HG02840 (cell line): ENCODE results near the gene RPS6KB1.
A peak's percentile ranks its signal among the peaks of the same experiment; 100 is the strongest.
"Not testable (repeated sequence)": the region's sequence is repeated elsewhere in the genome, so short reads cannot be mapped to it uniquely, and the experiment has no call there.

ENCODE experiments used
- ATAC-seq: cut with Tn5 transposase; IDR thresholded peaks from one replicate; pipeline ENCODE4 v1.9.1; 2021; ENCODE audit warnings: mild to moderate bottlenecking, moderate library complexity, moderate number of reproducible peaks; ENCODE audit not compliant: unreplicated experiment, low FRiP score

Gene RPS6KB1

GRCh38 chr17:59892924-59893675 is at the start of gene RPS6KB1, which contains the start of gene TUBD1:
TSS of gene RPS6KB1 (plus strand) at chr17:59893121. CDS start at chr17:59893185, 64 bp downstream.
TSS of gene TUBD1 (minus strand) at chr17:59892943. CDS start at chr17:59891002, 1,941 bp downstream.
- ATAC-seq, result peak; percentile 85

GRCh38 chr17:59844884-59845594 is 47.9 kb upstream of the RPS6KB1 start:
- ATAC-seq, result no peak

GRCh38 chr17:59845595-59846393 is 47.1 kb upstream of the RPS6KB1 start:
- no peak for ATAC-seq

GRCh38 chr17:59846394-59847165 is 46.3 kb upstream of the RPS6KB1 start:
- no peak for ATAC-seq

- ATAC-seq, result no peak
Measured at GRCh38 chr17:59848385-59848668, 44.6 kb upstream of the RPS6KB1 start.

- no peak for ATAC-seq
Measured at GRCh38 chr17:59848778-59849177, 44.1 kb upstream of the RPS6KB1 start.

GRCh38 chr17:59850311-59850710 is 42.6 kb upstream of the RPS6KB1 start:
- ATAC-seq, result not testable (repeated sequence)

GRCh38 chr17:59851439-59852375 is 41.2 kb upstream of the RPS6KB1 start:
- ATAC-seq, result no peak

- ATAC-seq, result not testable (repeated sequence)
Measured at GRCh38 chr17:59852847-59853167, 40.1 kb upstream of the RPS6KB1 start.

- ATAC-seq, result no peak
Measured at GRCh38 chr17:59853168-59853918, 39.6 kb upstream of the RPS6KB1 start.

GRCh38 chr17:59853919-59854729 is 38.8 kb upstream of the RPS6KB1 start:
- ATAC-seq, result not testable (repeated sequence)

GRCh38 chr17:59856859-59857794 is 35.8 kb upstream of the RPS6KB1 start:
- no peak for ATAC-seq

- no peak for ATAC-seq
Measured at GRCh38 chr17:59858167-59858816, 34.6 kb upstream of the RPS6KB1 start.

- ATAC-seq, result no peak
Measured at GRCh38 chr17:59858932-59859331, 34.0 kb upstream of the RPS6KB1 start.

GRCh38 chr17:59859444-59860025 is 33.4 kb upstream of the RPS6KB1 start:
- ATAC-seq, result no peak

- ATAC-seq, result no peak
Measured at GRCh38 chr17:59863616-59864015, 29.3 kb upstream of the RPS6KB1 start.
